HL-60 (cell line): ENCODE measurements around the gene SDF2L1.
A peak's percentile ranks its signal among the peaks of the same experiment; 100 is the strongest.

Source experiments
- CTCF ChIP-seq: IDR thresholded peaks from one replicate; pipeline ENCODE4 v1.5.1; 2011; ENCODE audit warnings: low read length, control low read depth, inconsistent platforms; ENCODE audit not compliant: insufficient read depth
- GABPA ChIP-seq: IDR thresholded peaks from 2 replicates; pipeline ENCODE4 v1.6.1; 2012; ENCODE audit warnings: low read depth
- POLR2AphosphoS5 ChIP-seq: IDR thresholded peaks from 2 replicates; pipeline ENCODE4 v1.6.1; 2012; ENCODE audit warnings: low read depth
- REST ChIP-seq: IDR thresholded peaks from 2 replicates; pipeline ENCODE4 v1.6.1; 2012; ENCODE audit warnings: low read depth; ENCODE audit not compliant: insufficient replicate concordance
- SPI1 ChIP-seq: IDR thresholded peaks from 2 replicates; pipeline ENCODE4 v1.6.1; 2012; ENCODE audit warnings: low read depth, mild to moderate bottlenecking, borderline replicate concordance

DNA sequence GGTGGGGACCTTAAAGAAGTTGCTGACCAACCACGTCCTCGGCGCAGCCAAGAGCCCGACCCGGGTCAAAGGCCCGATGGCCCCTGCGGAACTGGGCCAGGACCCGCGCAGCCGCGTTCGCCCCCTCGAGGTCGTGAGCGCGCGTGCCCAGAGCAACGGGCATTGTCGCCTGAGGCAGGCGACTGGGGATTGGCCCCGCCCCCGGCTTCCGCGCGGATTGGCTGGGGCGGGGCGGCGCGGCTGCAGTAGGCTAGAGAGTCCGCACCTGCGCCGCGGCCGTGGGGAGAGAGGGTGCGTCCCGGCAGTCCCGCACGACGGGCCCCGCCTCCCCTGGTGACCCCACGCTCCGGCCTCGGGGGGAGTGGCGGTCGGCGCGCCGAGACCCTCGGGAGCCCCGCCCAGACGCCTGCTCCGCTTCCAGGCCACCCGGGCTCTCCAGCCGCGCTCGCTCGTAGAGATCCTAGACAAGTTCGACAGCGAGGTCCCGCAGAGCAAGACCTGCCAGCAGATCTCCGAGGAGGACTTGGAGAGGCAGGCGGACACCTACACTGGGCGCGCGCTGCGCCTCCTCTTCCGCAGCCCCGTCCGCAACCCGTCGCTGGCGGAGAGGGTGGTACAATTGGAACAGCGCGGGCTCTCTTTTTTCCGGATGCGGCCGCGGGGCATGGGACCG, 15.4 kb downstream of the SDF2L1 start:
- peak; percentile 5 for TF ChIP-seq CTCF
- TF ChIP-seq GABPA: no peak
- TF ChIP-seq SPI1: no peak
- no peak for TF ChIP-seq POLR2AphosphoS5
- TF ChIP-seq REST: no peak
